H9 (cell line): ENCODE results near the gene TPP2. TPM values are rescaled to one million over a fixed set of nuclear protein-coding genes. Genes with fewer than 3 reads are reported as not detected.

Experiments
- DNase-seq: peaks from one replicate; pipeline ENCODE4 v3.0.0-alpha.2; 2017
- H2AFZ ChIP-seq: one replicate; pipeline ENCODE4 v1.6.1; 2013; ENCODE audit warnings: mild to moderate bottlenecking, low read length, control low read depth, moderate library complexity
- H2AK5ac ChIP-seq: 2 replicates; pipeline ENCODE4 v1.6.1; 2013; ENCODE audit warnings: low read length, control low read depth, mixed read lengths; ENCODE audit not compliant: insufficient read length
- H2BK120ac ChIP-seq: one replicate; pipeline ENCODE4 v1.6.1; 2013; ENCODE audit warnings: low read depth, mild to moderate bottlenecking, low read length, control low read depth, inconsistent platforms; ENCODE audit not compliant: poor library complexity, severe bottlenecking
- H2BK12ac ChIP-seq: 2 replicates; pipeline ENCODE4 v1.6.1; 2013; ENCODE audit warnings: low read length, control low read depth, mixed read lengths, low read depth; ENCODE audit not compliant: insufficient read length
- H2BK15ac ChIP-seq: 2 replicates; pipeline ENCODE4 v1.6.1; 2013; ENCODE audit warnings: low read depth, low read length, control low read depth
- H2BK20ac ChIP-seq: one replicate; pipeline ENCODE4 v1.6.1; 2013; ENCODE audit warnings: low read depth, mild to moderate bottlenecking, low read length, control low read depth, inconsistent platforms; ENCODE audit not compliant: poor library complexity, severe bottlenecking
- H2BK5ac ChIP-seq: 2 replicates; pipeline ENCODE4 v1.6.1; 2013; ENCODE audit warnings: low read length, control low read depth, mixed read lengths; ENCODE audit not compliant: insufficient read length
- H3K14ac ChIP-seq: 2 replicates; pipeline ENCODE4 v1.6.1; 2013; ENCODE audit warnings: low read length, control low read depth; ENCODE audit not compliant: insufficient read depth
- H3K18ac ChIP-seq: 2 replicates; pipeline ENCODE4 v1.6.1; 2013; ENCODE audit warnings: low read depth, mild to moderate bottlenecking, mixed read lengths, low read length, control low read depth; ENCODE audit not compliant: insufficient read length
- H3K23ac ChIP-seq: 2 replicates; pipeline ENCODE4 v1.6.1; 2013; ENCODE audit warnings: low read length, control low read depth, mixed read lengths, low read depth; ENCODE audit not compliant: insufficient read length
- H3K23me2 ChIP-seq: 2 replicates; pipeline ENCODE4 v1.6.1; 2013; ENCODE audit warnings: low read depth, mild to moderate bottlenecking, mixed read lengths, low read length, control low read depth; ENCODE audit not compliant: insufficient read length, poor library complexity, severe bottlenecking
- H3K27ac ChIP-seq: 2 replicates; pipeline ENCODE4 v1.5.1; 2013; ENCODE audit warnings: low read length, control low read depth, mixed read lengths, low read depth; ENCODE audit not compliant: insufficient read length
- H3K27me3 ChIP-seq: 2 replicates; pipeline ENCODE4 v1.6.1; 2013; ENCODE audit warnings: low read length, control low read depth, inconsistent platforms; ENCODE audit not compliant: insufficient read depth
- H3K4ac ChIP-seq: 2 replicates; pipeline ENCODE4 v1.6.1; 2013; ENCODE audit warnings: low read depth, mild to moderate bottlenecking, control low read depth, inconsistent platforms, low read length, moderate library complexity
- H3K4me1 ChIP-seq: 2 replicates; pipeline ENCODE4 v1.6.1; 2013; ENCODE audit warnings: low read length, control low read depth, inconsistent platforms; ENCODE audit not compliant: insufficient read depth
- H3K4me2 ChIP-seq: 2 replicates; pipeline ENCODE4 v1.6.1; 2013; ENCODE audit warnings: low read length, control low read depth, mixed read lengths; ENCODE audit not compliant: insufficient read length, insufficient read depth
- H3K56ac ChIP-seq: 2 replicates; pipeline ENCODE4 v1.6.1; 2013; ENCODE audit warnings: low read depth, mild to moderate bottlenecking, mixed read lengths, low read length, control low read depth; ENCODE audit not compliant: insufficient read length
- H3K79me1 ChIP-seq: 2 replicates; pipeline ENCODE4 v1.6.1; 2013; ENCODE audit warnings: low read depth, mild to moderate bottlenecking, moderate library complexity, low read length, control low read depth, inconsistent platforms; ENCODE audit not compliant: insufficient read depth, poor library complexity, severe bottlenecking
- H3K79me2 ChIP-seq: 2 replicates; pipeline ENCODE4 v1.6.1; 2013; ENCODE audit warnings: low read length, control low read depth, inconsistent platforms; ENCODE audit not compliant: insufficient read depth
- H3K9ac ChIP-seq: 2 replicates; pipeline ENCODE4 v1.6.1; 2013; ENCODE audit warnings: low read length, control low read depth, mixed read lengths; ENCODE audit not compliant: insufficient read length; ENCODE audit errors: extremely low read depth
- H3K9me3 ChIP-seq: one replicate; pipeline ENCODE4 v1.6.1; 2013; ENCODE audit warnings: low read depth, low read length, inconsistent platforms; ENCODE audit not compliant: control insufficient read depth
- H3T11ph ChIP-seq: one replicate; pipeline ENCODE4 v1.6.1; 2013; ENCODE audit warnings: mild to moderate bottlenecking, low read length, control low read depth, inconsistent platforms
- H4K20me1 ChIP-seq: one replicate; pipeline ENCODE4 v1.6.1; 2013; ENCODE audit not compliant: control insufficient read depth, insufficient read length, insufficient read depth
- H4K5ac ChIP-seq: 2 replicates; pipeline ENCODE4 v1.6.1; 2013; ENCODE audit warnings: low read depth, mild to moderate bottlenecking, mixed read lengths, low read length, control low read depth; ENCODE audit not compliant: insufficient read length
- H4K8ac ChIP-seq: replicated peaks from 2 replicates; pipeline ENCODE4 v1.6.1; 2013; ENCODE audit warnings: low read length, control low read depth, mixed read lengths, low read depth; ENCODE audit not compliant: insufficient read length
- H4K91ac ChIP-seq: 2 replicates; pipeline ENCODE4 v1.6.1; 2013; ENCODE audit warnings: low read depth, mild to moderate bottlenecking, moderate library complexity, mixed read lengths, low read length, control low read depth; ENCODE audit not compliant: insufficient read length
- H3K27ac Mint-ChIP-seq, 3 experiments: 2 replicates in 2 of 3; 3 replicates in 1 of 3; pipeline ENCODE4 v1.8.0; 2020 to 2021; ENCODE audit warnings: mixed read lengths in 3 of 3, mild to moderate bottlenecking in 1 of 3, moderate library complexity in 1 of 3
- H3K27me3 Mint-ChIP-seq: 2 replicates; pipeline ENCODE4 v1.8.0; 2021; ENCODE audit warnings: low read depth, mild to moderate bottlenecking, moderate library complexity, mixed read lengths
- H3K36me3 Mint-ChIP-seq, 3 experiments: 2 replicates in 2 of 3; 3 replicates in 1 of 3; pipeline ENCODE4 v1.8.0; 2020 to 2021; ENCODE audit warnings: low read depth in 3 of 3, mixed read lengths in 3 of 3; ENCODE audit not compliant: insufficient read depth in 1 of 3
- H3K4me1 Mint-ChIP-seq, 2 experiments: 2 replicates each; pipeline ENCODE4 v1.8.0; 2020; ENCODE audit warnings: mixed read lengths in 2 of 2
- H3K4me3 Mint-ChIP-seq, 2 experiments: 2 replicates in 1 of 2; 3 replicates in 1 of 2; pipeline ENCODE4 v1.8.0; 2020 to 2021; ENCODE audit warnings: mild to moderate bottlenecking in 2 of 2, mixed read lengths in 2 of 2, moderate library complexity in 1 of 2
- H3K9me3 Mint-ChIP-seq, 2 experiments: 2 replicates in 1 of 2; 3 replicates in 1 of 2; pipeline ENCODE4 v1.8.0; 2020; ENCODE audit warnings: mild to moderate bottlenecking in 2 of 2, mixed read lengths in 2 of 2, moderate library complexity in 1 of 2
- WGBS: extraction: QIAGEN DNeasy Blood & Tissue Kit; methylation state at CpG from one replicate; pipeline ENCODE4 v1.1.7; 2013; ENCODE audit warnings: missing lambda C conversion rate, low lambda C conversion rate, mixed read lengths; ENCODE audit not compliant: insufficient read length; ENCODE audit errors: extremely low coverage; 5-methylcytosine and 5-hydroxymethylcytosine counted together
- total RNA-seq: library from RNA; stranded (reverse); gene quantifications from 2 replicates; pipeline ENCODE4 v1.2.1, GENCODE V29; 2021
- TF ChIP-seq, protein P1 (sequence below): fragments of 200-600 bp; sonication (generic); conservative IDR thresholded peaks from 3 replicates; pipeline ENCODE4 v1.8.0; 2021; ENCODE audit warnings: antibody characterized with exemption, mild to moderate bottlenecking

TPP2 gene
- total RNA-seq, 1 experiment from 2014 or later, result 63.5 TPM

DNA sequence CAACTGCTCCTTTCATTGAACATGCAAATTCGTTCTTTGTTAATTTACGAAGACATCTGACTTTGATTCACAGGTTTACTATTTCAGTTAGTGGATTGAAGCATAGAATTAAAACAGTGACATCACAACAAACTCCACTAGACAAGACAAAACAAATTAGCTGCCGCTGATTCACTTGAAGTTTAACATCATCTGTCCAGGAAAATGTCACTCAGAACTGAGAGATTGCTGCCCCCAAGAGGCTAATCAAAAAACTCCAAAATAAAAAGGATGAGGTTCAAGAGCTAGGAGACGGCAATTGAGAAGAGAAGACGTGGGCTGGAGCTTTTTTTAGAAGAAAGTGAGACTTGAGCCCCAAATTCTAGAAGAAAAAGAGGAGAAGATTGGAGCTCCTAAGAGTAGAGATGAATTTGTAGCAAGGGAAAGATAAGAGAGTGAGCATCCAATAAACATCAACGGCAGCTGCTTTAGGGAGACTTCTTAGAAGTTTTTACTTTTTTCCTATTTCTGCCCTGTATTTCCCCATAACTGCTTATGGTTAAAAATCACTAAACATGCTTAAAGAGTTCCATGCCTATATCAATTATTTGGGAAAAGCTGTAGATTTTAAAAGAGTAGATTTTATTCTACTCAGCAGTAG lies 40.8 kb upstream of the TPP2 start:
- Histone ChIP-seq H4K8ac (no peak overlapping the region), H3K79me2 (no peaks in the 10 kb centered on the region), H4K5ac (no peak overlapping the region), H3K23me2 (no peaks in the 10 kb centered on the region), H3K9me3 (no peaks in the 10 kb centered on the region), H3K27me3 (no peaks in the 10 kb centered on the region), H4K91ac (no peak overlapping the region), H3K18ac (no peak overlapping the region), H3K9ac (no peak overlapping the region), H3K4ac (no peak overlapping the region), H3K14ac (no peak overlapping the region), H4K20me1 (no peaks in the 10 kb centered on the region), H2BK12ac (no peak overlapping the region), H3K4me2 (no peak overlapping the region), H3T11ph (no peak overlapping the region), H3K23ac (no peak overlapping the region), H2AK5ac (no peak overlapping the region), H3K56ac (no peak overlapping the region), H2BK5ac (no peak overlapping the region), H3K79me1 (no peaks in the 10 kb centered on the region), H2AFZ (no peak overlapping the region), H2BK15ac (no peak overlapping the region), H2BK120ac (no peak overlapping the region), H3K4me1 (no peaks in the 10 kb centered on the region), H2BK20ac (no peak overlapping the region), H3K27ac (no peak overlapping the region)
- WGBS, result no CpG with 5 or more reads among the region's 6 CpGs
- H3K4me3 Mint-ChIP-seq, result no peak overlapping the region
- TF ChIP-seq, protein P1, sequence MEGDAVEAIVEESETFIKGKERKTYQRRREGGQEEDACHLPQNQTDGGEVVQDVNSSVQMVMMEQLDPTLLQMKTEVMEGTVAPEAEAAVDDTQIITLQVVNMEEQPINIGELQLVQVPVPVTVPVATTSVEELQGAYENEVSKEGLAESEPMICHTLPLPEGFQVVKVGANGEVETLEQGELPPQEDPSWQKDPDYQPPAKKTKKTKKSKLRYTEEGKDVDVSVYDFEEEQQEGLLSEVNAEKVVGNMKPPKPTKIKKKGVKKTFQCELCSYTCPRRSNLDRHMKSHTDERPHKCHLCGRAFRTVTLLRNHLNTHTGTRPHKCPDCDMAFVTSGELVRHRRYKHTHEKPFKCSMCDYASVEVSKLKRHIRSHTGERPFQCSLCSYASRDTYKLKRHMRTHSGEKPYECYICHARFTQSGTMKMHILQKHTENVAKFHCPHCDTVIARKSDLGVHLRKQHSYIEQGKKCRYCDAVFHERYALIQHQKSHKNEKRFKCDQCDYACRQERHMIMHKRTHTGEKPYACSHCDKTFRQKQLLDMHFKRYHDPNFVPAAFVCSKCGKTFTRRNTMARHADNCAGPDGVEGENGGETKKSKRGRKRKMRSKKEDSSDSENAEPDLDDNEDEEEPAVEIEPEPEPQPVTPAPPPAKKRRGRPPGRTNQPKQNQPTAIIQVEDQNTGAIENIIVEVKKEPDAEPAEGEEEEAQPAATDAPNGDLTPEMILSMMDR, result peak; percentile 68
- H3K9me3 Mint-ChIP-seq, result no peaks in the 10 kb centered on the region
- no peak for DNase-seq
- H3K27me3 Mint-ChIP-seq, result no peaks in the 10 kb centered on the region; the same call in 1 of the 2 replicates
- H3K36me3 Mint-ChIP-seq, result no peaks in the 10 kb centered on the region
- no peak overlapping the region for H3K27ac Mint-ChIP-seq
- peaks cover 0 to 2% of the 10 kb centered on the region in 2 experiments; a peak in 2 of 4 replicates for H3K4me1 Mint-ChIP-seq
